Measurements from ENCODE around the gene MAL.

DNA sequence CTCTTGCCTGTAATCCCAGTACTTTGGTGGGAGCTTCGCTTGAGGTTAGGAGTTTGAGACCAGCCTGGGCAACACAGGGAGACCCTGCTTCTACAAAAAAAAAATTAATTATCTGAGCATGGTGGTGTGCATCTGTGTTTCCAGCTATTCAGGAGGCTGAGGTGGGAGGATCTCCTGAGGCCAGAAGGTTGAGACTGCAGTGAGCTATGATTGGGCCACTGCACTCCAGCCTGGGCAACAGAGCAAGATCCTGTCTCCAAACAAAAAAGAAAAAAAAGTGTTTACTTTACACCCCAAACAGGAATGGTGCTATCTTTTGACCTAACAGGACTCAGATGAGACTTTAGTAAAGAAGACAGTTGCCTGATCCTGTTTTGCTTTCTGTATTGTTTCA is 35.6 kb downstream of the MAL start:
- TF ChIP-seq EZH2phosphoT487 (IDR thresholded peaks at IDR 0.05; ENCODE audit: insufficient read depth, low read depth) (no peak), EZH2 (IDR thresholded peaks at IDR 0.05; ENCODE audit: insufficient read depth, poor library complexity, severe bottlenecking) (no peak)
